ENCODE data around the gene OLFML2A.
A peak's percentile ranks its signal among the peaks of the same experiment; 100 is the strongest.

Gene OLFML2A

GRCh38 chr9:124800306-124801259, 23.6 kb downstream of the OLFML2A start:
- DNase-seq = no peak

DNA sequence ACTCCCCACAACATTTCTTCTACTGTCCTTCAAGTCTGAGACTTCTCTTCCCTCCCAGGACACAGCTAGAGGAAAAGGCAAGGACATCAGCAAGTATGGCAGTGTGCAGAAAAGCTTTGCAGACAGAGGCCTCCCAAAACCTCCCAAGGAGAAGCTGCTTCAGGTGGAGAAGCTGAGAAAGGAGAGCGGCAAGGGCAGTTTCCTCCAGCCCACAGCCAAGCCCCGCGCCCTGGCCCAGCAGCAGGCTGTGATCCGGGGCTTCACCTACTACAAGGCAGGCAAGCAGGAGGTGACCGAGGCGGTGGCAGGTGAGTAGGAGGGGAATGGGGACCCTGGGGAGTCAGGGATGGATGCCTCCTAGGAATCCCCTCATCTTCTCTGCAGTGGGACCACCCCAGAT, 24.4 kb downstream of the OLFML2A start:
- no peak for DNase-seq

- no peak for DNase-seq
Measured at GRCh38 chr9:124802426-124802825, 25.5 kb downstream of the OLFML2A start.

GRCh38 chr9:124803911-124804310, 27.0 kb downstream of the OLFML2A start:
- DNase-seq = no peak

- no peak for DNase-seq
Measured at GRCh38 chr9:124805186-124805585, 28.3 kb downstream of the OLFML2A start.

- no peak for DNase-seq
Measured at GRCh38 chr9:124808246-124808956, 31.5 kb downstream of the OLFML2A start.

DNA sequence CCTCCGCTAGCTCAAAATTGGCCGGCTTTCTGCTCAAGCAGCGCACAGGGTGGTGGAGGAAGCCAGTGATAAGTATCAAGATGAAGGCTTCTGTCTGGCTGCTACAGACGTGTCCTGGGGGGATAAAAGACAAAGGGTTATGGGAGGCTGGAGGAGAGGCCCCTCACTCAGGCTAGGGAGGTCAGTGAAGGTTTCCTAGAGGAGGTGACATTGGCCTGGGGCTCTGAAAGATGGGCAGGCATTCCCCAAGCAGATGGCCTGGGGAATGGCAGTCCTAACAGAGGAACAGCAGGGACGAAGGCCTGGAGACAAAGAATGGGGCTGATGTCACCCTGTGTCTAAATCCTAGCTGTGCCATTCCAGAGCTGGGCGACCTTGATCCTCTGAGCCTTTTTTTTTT, 32.3 kb downstream of the OLFML2A start:
- DNase-seq = no peak

- no peak for DNase-seq
Measured at GRCh38 chr9:124809741-124810500, 33.0 kb downstream of the OLFML2A start.

DNA sequence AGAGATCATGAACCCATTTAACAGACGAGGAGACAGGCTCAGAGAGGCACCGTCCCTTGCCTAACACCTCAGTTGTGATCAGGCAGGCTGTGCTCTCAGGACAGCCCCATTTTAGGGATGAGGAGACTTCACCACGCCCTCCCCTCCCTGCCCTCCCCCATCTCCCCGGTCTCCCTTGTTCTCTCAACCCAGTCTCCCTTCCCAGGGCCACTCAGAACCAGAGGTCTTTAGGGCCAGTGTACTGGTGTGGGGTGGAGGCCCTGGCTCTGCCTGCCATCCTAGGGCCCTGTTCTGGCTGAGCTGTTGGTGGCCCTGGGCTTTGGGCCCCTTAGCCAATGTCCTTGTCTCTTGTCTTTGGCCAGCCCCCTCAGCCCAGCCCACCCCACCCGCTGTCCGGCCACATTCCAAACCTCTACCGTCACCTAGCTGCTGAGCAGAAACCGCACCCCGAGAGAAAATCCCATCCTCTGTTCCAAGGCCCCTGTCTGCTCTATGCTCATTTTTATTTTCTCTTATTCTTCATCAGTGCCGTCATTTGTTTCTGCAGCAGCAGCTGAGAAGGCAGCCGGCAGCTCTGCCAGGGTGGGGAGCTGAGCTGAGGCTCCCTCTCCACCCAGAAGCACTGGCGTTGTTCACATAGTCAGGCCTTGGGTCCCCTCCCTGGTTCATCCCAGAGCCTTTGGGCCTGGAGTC, 33.9 kb downstream of the OLFML2A start:
- peak; percentile 90 for DNase-seq

- peak; percentile 100 for DNase-seq
Measured at GRCh38 chr9:124812441-124812876, 35.5 kb downstream of the OLFML2A start.

DNA sequence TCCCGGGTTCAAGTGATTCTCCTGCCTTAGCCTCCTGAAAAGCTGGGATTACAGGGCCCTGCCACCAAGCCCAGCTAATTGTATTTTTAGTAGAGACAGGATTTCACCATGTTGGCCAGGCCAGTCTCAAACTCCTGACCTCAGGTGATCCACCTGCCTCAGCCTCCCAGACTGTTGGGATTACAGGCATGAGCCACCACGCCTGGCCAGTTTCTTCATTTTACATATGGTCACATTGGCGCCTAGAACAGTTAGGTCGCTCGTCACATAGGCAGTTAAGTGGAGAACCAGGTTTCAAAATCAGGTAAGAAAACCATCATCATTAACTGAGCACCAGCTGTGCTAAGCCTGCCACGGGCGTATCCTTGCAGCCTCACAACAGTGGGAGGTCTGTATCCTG, 36.1 kb downstream of the OLFML2A start:
- DNase-seq = no peak

- DNase-seq = peak; percentile 37
Measured at GRCh38 chr9:124813501-124814163, 36.7 kb downstream of the OLFML2A start.

GRCh38 chr9:124814164-124814535, 37.2 kb downstream of the OLFML2A start:
- DNase-seq = no peak

- DNase-seq = no peak
Measured at GRCh38 chr9:124815601-124816000, 38.7 kb downstream of the OLFML2A start.

DNA sequence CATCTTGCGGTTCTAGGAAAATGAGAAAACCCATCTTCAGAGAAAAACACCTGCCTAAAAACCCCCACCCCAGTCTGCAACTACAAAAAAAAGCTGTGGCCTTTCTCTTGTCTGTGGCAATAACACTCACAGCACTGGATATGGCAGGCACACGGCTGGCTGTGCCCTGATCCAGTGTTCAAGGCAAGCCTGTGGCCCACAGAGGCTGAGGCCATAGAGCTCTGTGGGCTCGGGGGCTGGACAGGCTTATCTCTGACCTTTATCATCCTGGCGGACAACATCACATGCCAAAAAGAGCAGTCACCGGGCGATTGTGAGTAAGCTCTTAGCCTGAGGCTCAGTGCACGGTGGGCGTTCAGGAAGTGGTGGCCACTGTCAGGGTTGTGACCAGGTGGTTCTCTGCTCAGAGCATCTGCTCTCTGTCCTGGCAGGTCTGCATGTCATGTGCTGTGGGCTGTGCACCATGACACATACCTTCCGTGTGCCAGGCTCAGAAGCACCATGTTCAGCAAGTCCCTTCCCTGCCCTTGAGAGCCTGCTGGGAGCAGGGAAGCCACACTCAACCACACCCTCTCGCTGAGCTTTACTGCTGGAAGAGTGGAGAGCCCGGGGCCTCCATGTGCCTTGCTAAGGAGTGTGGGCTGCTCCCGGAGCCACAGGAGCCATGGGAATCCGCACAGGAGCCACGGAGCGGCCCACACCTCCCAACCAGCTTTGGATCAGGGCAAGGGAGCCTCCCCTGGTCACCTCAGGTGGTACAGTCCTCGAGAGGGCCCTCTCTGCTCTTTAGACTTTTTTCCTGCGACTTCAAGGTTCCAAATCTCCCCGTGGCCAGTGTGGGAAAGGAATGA, 41.7 kb downstream of the OLFML2A start:
- no peak for DNase-seq

GRCh38 chr9:124820698-124821623, 44.0 kb downstream of the OLFML2A start:
- DNase-seq = no peak

GRCh38 chr9:124828489-124829333, 51.8 kb downstream of the OLFML2A start:
- no peak for DNase-seq

- no peak for DNase-seq
Measured at GRCh38 chr9:124829334-124829669, 52.4 kb downstream of the OLFML2A start.

- no peak for DNase-seq
Measured at GRCh38 chr9:124830593-124830992, 53.7 kb downstream of the OLFML2A start.
